Testis (tissue), 3 donors: ENCODE data around the gene ESRRA. TPM values are rescaled to one million over a fixed set of nuclear protein-coding genes. Genes with fewer than 3 reads are reported as not detected.
"Not testable (repeated sequence)": the region's sequence is repeated elsewhere in the genome, so short reads cannot be mapped to it uniquely, and the experiment has no call there.

Source experiments
- DNase-seq: peaks from one replicate; pipeline ENCODE4 v3.0.0-alpha.2; 2019
- H3K27ac ChIP-seq, 2 donors: fragments of 200-600 bp; sonication (generic); one replicate each; pipeline ENCODE4 v1.5.1; 2019
- H3K27me3 ChIP-seq: fragments of 200-600 bp; sonication (generic); one replicate; pipeline ENCODE4 v1.5.1; 2019
- H3K36me3 ChIP-seq: fragments of 200-600 bp; sonication (generic); one replicate; pipeline ENCODE4 v1.5.1; 2017; ENCODE audit warnings: low read depth; ENCODE audit errors: missing control alignments
- H3K4me1 ChIP-seq: fragments of 200-600 bp; sonication (generic); one replicate; pipeline ENCODE4 v1.5.1; 2019
- H3K4me3 ChIP-seq, 2 donors: fragments of 200-600 bp; sonication (generic); one replicate each; pipeline ENCODE4 v1.5.1; 2017 to 2019
- H3K9me3 ChIP-seq: fragments of 200-600 bp; sonication (generic); one replicate; pipeline ENCODE4 v1.5.1; 2017
- POLR2A ChIP-seq: fragments of 450-650 bp; IDR thresholded peaks from one replicate; pipeline ENCODE4 v1.6.1; 2017; ENCODE audit warnings: antibody characterized with exemption, mild to moderate bottlenecking, moderate library complexity
- WGBS, 2 donors: methylation state at CpG; one replicate each; pipeline ENCODE4 v1.1.5; 2018; 5-methylcytosine and 5-hydroxymethylcytosine counted together
- intact Hi-C: fragments of 100-400 bp; cut with DNase I; formaldehyde crosslinking; loops from one replicate; pipeline ENCODE4 v1.15.1; 2023; ENCODE audit warnings: low total_unique reads
- polyA plus RNA-seq: library from polyadenylated mRNA; stranded (reverse); fragments of 350-450 nt; fragmentation: Illumina TruSeq; extraction: RNeasy Lipid Tissue Mini Kit (QIAGEN cat#74804); gene quantifications from one replicate; pipeline ENCODE4 v1.2.3, GENCODE V29; 2014; ENCODE audit warnings: low read depth, low replicate concordance; ENCODE audit not compliant: insufficient read depth
- total RNA-seq, 2 donors: library from RNA; depleted of rRNA; stranded (reverse); fragments of >200 nt; gene quantifications; one replicate each; pipeline ENCODE4 v1.2.3, GENCODE V29; 2016
- TF ChIP-seq, protein P1 (sequence below), 3 experiments: fragments of 450-650 bp in 2 of 3; fragments of 200-600 bp in 1 of 3; sonication (generic) in 1 of 3; IDR thresholded peaks; one replicate each; pipeline ENCODE4 v1.5.1; 2016 to 2019; ENCODE audit warnings: antibody characterized with exemption in 3 of 3, mild to moderate bottlenecking in 2 of 3, moderate library complexity in 1 of 3

Gene ESRRA
- total and polyA plus RNA-seq, 3 donors from 2014 or later: 13.7 to 22.0 (median 19.3) TPM

GRCh38 chr11:64321026-64321425 lies 15.7 kb downstream of the ESRRA start:
- Histone ChIP-seq H3K9me3 (no peaks in the 10 kb centered on the region), H3K27me3 (no peaks in the 10 kb centered on the region), H3K4me1 (peaks cover 9% of the 10 kb centered on the region), H3K27ac (peak overlapping the region in 1 of 2 donors; percentile 31), H3K36me3 (no peaks in the 10 kb centered on the region), H3K4me3 (no peak overlapping the region)
- no peak for DNase-seq
- intact Hi-C loops: no loop called here
- WGBS, 2 donors: 70 to 84% methylated on average over 5 of the region's 5 CpGs
- TF ChIP-seq, protein P1, sequence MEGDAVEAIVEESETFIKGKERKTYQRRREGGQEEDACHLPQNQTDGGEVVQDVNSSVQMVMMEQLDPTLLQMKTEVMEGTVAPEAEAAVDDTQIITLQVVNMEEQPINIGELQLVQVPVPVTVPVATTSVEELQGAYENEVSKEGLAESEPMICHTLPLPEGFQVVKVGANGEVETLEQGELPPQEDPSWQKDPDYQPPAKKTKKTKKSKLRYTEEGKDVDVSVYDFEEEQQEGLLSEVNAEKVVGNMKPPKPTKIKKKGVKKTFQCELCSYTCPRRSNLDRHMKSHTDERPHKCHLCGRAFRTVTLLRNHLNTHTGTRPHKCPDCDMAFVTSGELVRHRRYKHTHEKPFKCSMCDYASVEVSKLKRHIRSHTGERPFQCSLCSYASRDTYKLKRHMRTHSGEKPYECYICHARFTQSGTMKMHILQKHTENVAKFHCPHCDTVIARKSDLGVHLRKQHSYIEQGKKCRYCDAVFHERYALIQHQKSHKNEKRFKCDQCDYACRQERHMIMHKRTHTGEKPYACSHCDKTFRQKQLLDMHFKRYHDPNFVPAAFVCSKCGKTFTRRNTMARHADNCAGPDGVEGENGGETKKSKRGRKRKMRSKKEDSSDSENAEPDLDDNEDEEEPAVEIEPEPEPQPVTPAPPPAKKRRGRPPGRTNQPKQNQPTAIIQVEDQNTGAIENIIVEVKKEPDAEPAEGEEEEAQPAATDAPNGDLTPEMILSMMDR (IDR thresholded peaks at IDR 0.05): no peak

GRCh38 chr11:64321533-64321932 lies 16.2 kb downstream of the ESRRA start:
- H3K4me1 ChIP-seq: peaks cover 9% of the 10 kb centered on the region
- no peaks in the 10 kb centered on the region for H3K36me3 ChIP-seq
- no peaks in the 10 kb centered on the region for H3K27me3 ChIP-seq
- intact Hi-C loops: no loop called here
- no peaks in the 10 kb centered on the region for H3K9me3 ChIP-seq
- 95% methylated on average over 5 of the region's 5 CpGs for WGBS, 2 donors
- no peak for DNase-seq
- peak overlapping the region in 1 of 2 donors; percentile 31 for H3K27ac ChIP-seq
- TF ChIP-seq POLR2A: no peak
- TF ChIP-seq, protein P1 (IDR thresholded peaks at IDR 0.05): no peak
- H3K4me3 ChIP-seq: no peak overlapping the region

DNA sequence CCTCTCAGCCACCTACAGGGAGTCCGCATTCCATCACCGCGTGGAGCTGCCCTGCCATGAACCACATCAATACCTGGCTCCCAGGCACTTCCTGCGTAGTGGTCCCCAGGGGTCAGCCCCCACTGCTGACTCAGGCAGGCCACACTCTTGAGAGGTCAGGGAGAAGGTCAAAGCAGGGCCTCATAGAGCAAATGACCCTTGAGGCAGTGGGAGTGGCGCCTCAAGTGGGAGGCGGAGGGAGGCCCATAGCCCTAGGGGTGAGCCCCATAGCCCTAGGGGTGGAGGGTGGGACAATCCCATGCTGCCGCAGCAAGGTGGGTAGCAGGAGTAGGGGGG lies 17.6 kb downstream of the ESRRA start:
- no peaks in the 10 kb centered on the region for H3K27me3 ChIP-seq
- intact Hi-C loops: no loop called here
- 84 to 88% methylated on average over 5 to 7 of the region's 7 CpGs for WGBS, 2 donors

DNA sequence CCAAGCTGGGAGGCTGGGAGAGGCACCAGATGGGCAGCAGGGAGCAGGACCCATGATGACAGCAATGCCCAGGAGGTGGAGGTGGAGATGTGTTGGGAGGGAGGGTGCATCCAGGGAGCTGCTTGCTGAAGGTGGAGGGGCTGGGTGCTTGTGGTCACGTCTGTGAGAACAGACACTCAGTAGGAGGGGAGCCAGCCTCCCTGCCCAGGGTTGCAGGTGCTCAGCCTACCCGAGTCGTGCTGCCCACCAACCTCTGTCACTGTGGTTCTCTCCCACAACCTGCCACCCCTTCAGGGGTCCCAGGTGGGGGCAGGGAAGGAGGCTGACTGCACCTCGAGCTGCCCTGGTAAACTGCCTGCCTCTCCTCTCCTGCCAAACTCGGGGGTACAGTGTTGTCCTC lies 18.0 kb downstream of the ESRRA start:
- 77 to 84% methylated on average over 2 to 5 of the region's 5 CpGs for WGBS, 2 donors
- no peak for DNase-seq
- no peak overlapping the region for H3K27ac ChIP-seq

More for the DNA sequence above, 17.6 kb downstream of the ESRRA start:
- no peaks in the 10 kb centered on the region for H3K9me3 ChIP-seq
- H3K4me3 ChIP-seq: no peak overlapping the region
- H3K27ac ChIP-seq: no peak overlapping the region
- no peak for DNase-seq
- no peak for TF ChIP-seq POLR2A
- TF ChIP-seq, protein P1 (IDR thresholded peaks at IDR 0.05): no peak
- peaks cover 9% of the 10 kb centered on the region for H3K4me1 ChIP-seq
- H3K36me3 ChIP-seq: no peaks in the 10 kb centered on the region

DNA sequence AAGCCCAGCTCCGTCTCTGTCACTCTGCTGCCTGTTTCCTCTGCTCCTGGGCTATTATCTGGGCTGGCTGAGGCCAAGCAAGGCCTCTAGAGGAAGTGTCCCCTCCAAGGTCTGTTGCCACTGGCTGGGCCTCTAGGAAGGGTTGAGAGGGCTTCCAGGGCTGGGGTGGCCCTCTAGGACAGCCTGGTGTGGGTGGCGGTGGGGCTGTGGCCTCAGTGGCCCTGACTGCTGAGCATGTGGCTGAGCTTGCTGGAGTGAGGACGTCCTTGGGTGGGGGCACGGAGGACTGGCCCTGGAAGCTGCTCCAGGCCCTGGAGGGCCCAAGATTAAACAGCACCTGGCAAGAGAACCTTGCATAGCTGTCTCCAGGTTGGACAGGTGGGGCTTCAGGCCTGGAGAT lies 18.7 kb downstream of the ESRRA start:
- WGBS, 2 donors: 85 to 100% methylated on average over 2 to 4 of the region's 4 CpGs
- H3K36me3 ChIP-seq, H3K27me3 ChIP-seq, H3K4me3 ChIP-seq, H3K4me1 ChIP-seq, H3K27ac ChIP-seq, DNase-seq, H3K9me3 ChIP-seq, intact Hi-C loops: not testable (repeated sequence)

More for the DNA sequence above, 18.0 kb downstream of the ESRRA start:
- no peaks in the 10 kb centered on the region for H3K36me3 ChIP-seq
- H3K4me1 ChIP-seq: peaks cover 9% of the 10 kb centered on the region
- no peaks in the 10 kb centered on the region for H3K9me3 ChIP-seq
- intact Hi-C loops: no loop called here
- H3K27me3 ChIP-seq: no peaks in the 10 kb centered on the region
- TF ChIP-seq POLR2A: no peak
- TF ChIP-seq, protein P1 (IDR thresholded peaks at IDR 0.05): no peak
- H3K4me3 ChIP-seq: no peak overlapping the region
